Neutrophil (primary cell): ENCODE measurements around the gene CACNA2D1.

Experiments used
- H3K27ac ChIP-seq: fragments of 200-600 bp; sonication (generic); 2 replicates; pipeline ENCODE4 v1.5.1; 2016; ENCODE audit warnings: mild to moderate bottlenecking, moderate library complexity
- H3K27me3 ChIP-seq: fragments of 200-600 bp; sonication (generic); 2 replicates; pipeline ENCODE4 v1.6.0; 2016; ENCODE audit warnings: mild to moderate bottlenecking
- H3K36me3 ChIP-seq: fragments of 200-600 bp; sonication (generic); 2 replicates; pipeline ENCODE4 v1.5.1; 2017
- H3K4me1 ChIP-seq, 2 experiments: fragments of 200-600 bp in 1 of 2; sonication (generic) in 1 of 2; 1 replicate in 1 of 2; 2 replicates in 1 of 2; pipeline versions ENCODE4 v1.5.1 to v1.6.1; 2013 to 2016; ENCODE audit warnings: low read depth in 1 of 2, low read length in 1 of 2, mild to moderate bottlenecking in 1 of 2, moderate library complexity in 1 of 2; ENCODE audit not compliant: control insufficient read depth in 1 of 2, insufficient read depth in 1 of 2
- H3K4me3 ChIP-seq, 2 experiments: fragments of 200-600 bp in 1 of 2; sonication (generic) in 1 of 2; 1 replicate in 1 of 2; 2 replicates in 1 of 2; pipeline ENCODE4 v1.5.1; 2013 to 2016; ENCODE audit warnings: low read depth in 1 of 2, low read length in 1 of 2, mild to moderate bottlenecking in 1 of 2, moderate library complexity in 1 of 2
- H3K9me3 ChIP-seq: fragments of 200-600 bp; sonication (generic); 2 replicates; pipeline ENCODE4 v1.5.1; 2016
- TF ChIP-seq, protein P1 (sequence below): fragments of 200-600 bp; sonication (generic); IDR thresholded peaks from 2 replicates; pipeline ENCODE4 v1.5.1; 2016; ENCODE audit warnings: antibody characterized with exemption

The CACNA2D1 gene

GRCh38 chr7:82098414-82098813, 345.2 kb downstream of the CACNA2D1 start:
- Histone ChIP-seq H3K4me3 (no peak overlapping the region), H3K27ac (no peak overlapping the region), H3K9me3 (no peaks in the 10 kb centered on the region), H3K36me3 (no peaks in the 10 kb centered on the region), H3K27me3 (no peaks in the 10 kb centered on the region), H3K4me1 (no peaks in the 10 kb centered on the region)
- TF ChIP-seq, protein P1, sequence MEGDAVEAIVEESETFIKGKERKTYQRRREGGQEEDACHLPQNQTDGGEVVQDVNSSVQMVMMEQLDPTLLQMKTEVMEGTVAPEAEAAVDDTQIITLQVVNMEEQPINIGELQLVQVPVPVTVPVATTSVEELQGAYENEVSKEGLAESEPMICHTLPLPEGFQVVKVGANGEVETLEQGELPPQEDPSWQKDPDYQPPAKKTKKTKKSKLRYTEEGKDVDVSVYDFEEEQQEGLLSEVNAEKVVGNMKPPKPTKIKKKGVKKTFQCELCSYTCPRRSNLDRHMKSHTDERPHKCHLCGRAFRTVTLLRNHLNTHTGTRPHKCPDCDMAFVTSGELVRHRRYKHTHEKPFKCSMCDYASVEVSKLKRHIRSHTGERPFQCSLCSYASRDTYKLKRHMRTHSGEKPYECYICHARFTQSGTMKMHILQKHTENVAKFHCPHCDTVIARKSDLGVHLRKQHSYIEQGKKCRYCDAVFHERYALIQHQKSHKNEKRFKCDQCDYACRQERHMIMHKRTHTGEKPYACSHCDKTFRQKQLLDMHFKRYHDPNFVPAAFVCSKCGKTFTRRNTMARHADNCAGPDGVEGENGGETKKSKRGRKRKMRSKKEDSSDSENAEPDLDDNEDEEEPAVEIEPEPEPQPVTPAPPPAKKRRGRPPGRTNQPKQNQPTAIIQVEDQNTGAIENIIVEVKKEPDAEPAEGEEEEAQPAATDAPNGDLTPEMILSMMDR = no peak

DNA sequence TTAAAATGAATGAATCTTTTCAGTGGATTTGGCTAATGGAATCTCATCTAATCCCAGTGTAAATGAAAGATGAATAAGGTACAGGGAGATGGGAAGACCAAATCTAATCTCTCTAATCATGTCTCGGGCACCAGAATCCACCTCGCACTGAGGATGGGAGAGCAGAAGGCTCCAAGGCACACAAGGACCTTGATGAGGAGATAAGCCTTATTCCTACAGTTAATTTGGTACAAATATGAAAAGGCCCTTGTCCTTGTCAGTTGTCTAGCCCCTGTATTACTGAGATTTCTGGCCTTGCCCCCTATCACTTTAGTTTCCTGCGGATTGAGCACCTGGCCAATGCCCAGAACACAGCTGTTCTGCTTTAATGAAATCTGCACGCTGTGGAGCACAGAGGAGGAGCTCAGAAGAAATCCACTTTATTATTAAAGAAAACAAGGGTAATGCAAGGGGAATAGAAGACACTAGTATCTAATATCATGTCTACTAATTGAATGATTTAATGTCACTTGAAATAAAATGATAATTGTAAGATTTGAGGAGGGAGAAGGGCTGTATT, 352.4 kb downstream of the CACNA2D1 start:
- Histone ChIP-seq H3K4me1 (no peaks in the 10 kb centered on the region), H3K4me3 (no peak overlapping the region), H3K27me3 (no peaks in the 10 kb centered on the region), H3K9me3 (no peaks in the 10 kb centered on the region), H3K36me3 (no peaks in the 10 kb centered on the region), H3K27ac (no peak overlapping the region)
- TF ChIP-seq, protein P1 = no peak

DNA sequence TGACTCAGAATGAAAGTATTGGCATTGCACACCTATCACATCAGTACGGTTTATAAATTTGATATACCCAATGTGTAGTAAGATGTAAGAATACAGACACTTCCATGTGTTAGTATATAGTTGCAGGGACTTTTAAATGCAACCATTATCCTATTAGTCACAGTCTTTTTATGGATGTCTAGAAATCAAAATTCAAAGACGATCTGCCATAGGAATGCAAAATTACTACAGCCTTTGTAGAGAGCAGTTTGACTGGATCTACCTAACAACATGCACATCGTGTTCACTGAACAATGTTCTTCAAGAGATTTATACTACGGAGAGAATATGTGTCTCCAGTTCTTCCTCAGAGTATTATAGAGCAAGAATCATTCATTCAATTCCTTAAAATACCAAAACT, 356.5 kb downstream of the CACNA2D1 start:
- no peaks in the 10 kb centered on the region for H3K4me1 ChIP-seq
- no peak overlapping the region for H3K27ac ChIP-seq
- TF ChIP-seq, protein P1 = no peak
- H3K36me3 ChIP-seq = no peaks in the 10 kb centered on the region
- no peaks in the 10 kb centered on the region for H3K9me3 ChIP-seq
- no peaks in the 10 kb centered on the region for H3K27me3 ChIP-seq
- H3K4me3 ChIP-seq = no peak overlapping the region

DNA sequence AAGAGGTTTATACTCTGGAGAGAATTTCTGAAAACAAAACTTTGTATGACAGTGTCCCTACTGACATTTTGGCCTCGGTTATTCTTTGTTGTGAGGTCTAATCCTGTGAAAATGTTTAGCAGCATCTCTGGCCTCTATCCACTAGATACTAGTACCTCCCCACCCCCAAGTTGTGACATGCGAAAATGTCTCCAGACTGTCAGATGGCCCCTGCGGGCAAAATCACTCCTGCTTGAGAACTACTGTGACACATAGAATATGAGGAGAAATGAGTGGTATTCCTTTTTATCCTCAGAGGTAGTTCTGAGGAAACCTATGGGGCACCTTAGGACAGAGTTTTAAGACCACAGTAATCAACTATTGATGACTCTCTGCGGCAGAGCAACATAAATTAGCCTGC, 358.5 kb downstream of the CACNA2D1 start:
- no peaks in the 10 kb centered on the region for H3K27me3 ChIP-seq
- H3K9me3 ChIP-seq = no peaks in the 10 kb centered on the region
- no peaks in the 10 kb centered on the region for H3K4me1 ChIP-seq
- H3K36me3 ChIP-seq = no peaks in the 10 kb centered on the region
- H3K4me3 ChIP-seq = no peak overlapping the region
- no peak overlapping the region for H3K27ac ChIP-seq
- TF ChIP-seq, protein P1 = no peak

DNA sequence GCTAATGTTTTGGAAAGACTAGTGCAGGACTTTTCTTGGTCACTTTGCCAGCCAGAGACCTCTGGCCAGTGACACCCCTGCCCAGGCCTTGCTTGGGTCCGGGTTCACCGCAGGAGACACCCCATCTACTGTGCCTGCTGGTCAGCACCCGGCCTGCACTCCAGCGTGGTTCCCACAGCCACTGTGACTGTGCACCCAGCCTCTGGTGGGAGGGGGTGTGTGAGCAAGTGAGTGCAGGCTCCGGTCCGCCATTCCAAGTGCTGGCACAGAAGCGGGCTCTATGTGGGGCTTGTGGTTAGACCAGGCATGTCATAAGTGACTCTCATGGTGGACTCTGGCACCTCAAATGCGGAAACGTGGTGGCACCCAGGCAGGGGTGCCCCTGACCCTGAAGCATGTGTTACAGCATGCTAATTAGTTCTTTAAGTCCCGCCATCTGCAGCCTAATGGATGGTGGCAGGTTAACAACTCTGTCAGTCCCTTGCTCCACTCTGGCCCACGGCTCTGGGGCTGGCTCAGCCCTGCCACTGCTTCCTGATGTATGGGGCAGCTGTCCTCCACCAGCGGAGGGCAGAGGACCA, 361.8 kb downstream of the CACNA2D1 start:
- TF ChIP-seq, protein P1 = no peak
- H3K27me3 ChIP-seq = no peaks in the 10 kb centered on the region
- no peak overlapping the region for H3K4me3 ChIP-seq
- H3K36me3 ChIP-seq = no peaks in the 10 kb centered on the region
- no peaks in the 10 kb centered on the region for H3K9me3 ChIP-seq
- no peaks in the 10 kb centered on the region for H3K4me1 ChIP-seq
- no peak overlapping the region for H3K27ac ChIP-seq
